Karpas-422 (cell line): ENCODE measurements around the gene CYB5A. TPM values are rescaled to one million over a fixed set of nuclear protein-coding genes. Genes with fewer than 3 reads are reported as not detected.

Experiments
- DNase-seq: peaks from one replicate; pipeline ENCODE4 v3.0.0-alpha.2; 2015
- H2AFZ ChIP-seq: fragments of 200-600 bp; sonication (generic); 2 replicates; pipeline ENCODE4 v1.6.1; 2014; ENCODE audit warnings: antibody characterized with exemption, low read length, mixed read lengths
- H3K27ac ChIP-seq: fragments of 200-600 bp; sonication (generic); 2 replicates; pipeline ENCODE4 v1.5.1; 2014; ENCODE audit warnings: mild to moderate bottlenecking, low read length, moderate library complexity
- H3K27me3 ChIP-seq: fragments of 200-600 bp; sonication (generic); 2 replicates; pipeline ENCODE4 v1.6.1; 2014; ENCODE audit warnings: low read length, mixed read lengths
- H3K36me3 ChIP-seq: fragments of 200-600 bp; sonication (generic); 2 replicates; pipeline ENCODE4 v1.6.1; 2014; ENCODE audit warnings: low read length, mixed read lengths; ENCODE audit not compliant: insufficient read depth
- H3K4me1 ChIP-seq: fragments of 200-600 bp; sonication (generic); 2 replicates; pipeline ENCODE4 v1.6.1; 2014; ENCODE audit warnings: mild to moderate bottlenecking, low read length, mixed read lengths
- H3K4me2 ChIP-seq: fragments of 200-600 bp; sonication (generic); 2 replicates; pipeline ENCODE4 v1.6.1; 2014; ENCODE audit warnings: low read length, low read depth, mild to moderate bottlenecking; ENCODE audit not compliant: poor library complexity, severe bottlenecking
- H3K4me3 ChIP-seq: fragments of 200-600 bp; sonication (generic); 2 replicates; pipeline ENCODE4 v1.5.1; 2014; ENCODE audit warnings: mild to moderate bottlenecking, antibody characterized with exemption, low read length, mixed read lengths
- H3K79me2 ChIP-seq: fragments of 200-600 bp; sonication (generic); 2 replicates; pipeline ENCODE4 v1.6.1; 2014; ENCODE audit warnings: mild to moderate bottlenecking, low read length, mixed read lengths
- H3K9ac ChIP-seq: fragments of 200-600 bp; sonication (generic); 2 replicates; pipeline ENCODE4 v1.6.0; 2014; ENCODE audit warnings: low read length
- H3K9me2 ChIP-seq: fragments of 200-600 bp; sonication (generic), shearing (Covaris generic); replicated peaks from 2 replicates; pipeline ENCODE4 v1.6.0; 2014; ENCODE audit warnings: mild to moderate bottlenecking, low read length, moderate library complexity; ENCODE audit not compliant: insufficient read depth
- H3K9me3 ChIP-seq: fragments of 300-700, 200-600 bp; sonication (generic); 2 replicates; pipeline ENCODE4 v1.6.1; 2014; ENCODE audit warnings: low read length, mixed read lengths
- H4K20me1 ChIP-seq: fragments of 200-600 bp; sonication (generic); 2 replicates; pipeline ENCODE4 v1.6.1; 2014; ENCODE audit warnings: mild to moderate bottlenecking, antibody characterized with exemption, low read length, low read depth; ENCODE audit not compliant: insufficient read depth
- total RNA-seq: library from RNA; depleted of rRNA; stranded (reverse); fragments of >200 nt; shearing (Covaris generic); gene quantifications from 2 replicates; pipeline ENCODE4 v1.2.3, GENCODE V29; 2014; ENCODE audit warnings: low replicate concordance

Gene CYB5A
- total RNA-seq, 1 experiment from 2014 or later: 50.9 TPM

- Histone ChIP-seq H3K36me3 (no peaks in the 10 kb centered on the region), H3K79me2 (no peaks in the 10 kb centered on the region), H3K27ac (no peak overlapping the region), H3K9me3 (no peaks in the 10 kb centered on the region), H3K4me1 (no peaks in the 10 kb centered on the region), H3K27me3 (no peaks in the 10 kb centered on the region), H3K4me3 (no peak overlapping the region), H4K20me1 (peaks cover 56% of the 10 kb centered on the region), H3K9ac (no peak overlapping the region), H2AFZ (no peak overlapping the region), H3K9me2 (no peaks in the 10 kb centered on the region), H3K4me2 (no peak overlapping the region)
- no peak for DNase-seq
Observed at GRCh38 chr18:74268933-74269620, 22.7 kb downstream of the CYB5A start.

GRCh38 chr18:74268175-74268574 is 23.6 kb downstream of the CYB5A start:
- Histone ChIP-seq H3K4me3 (no peak overlapping the region), H3K36me3 (no peaks in the 10 kb centered on the region), H3K4me1 (no peaks in the 10 kb centered on the region), H3K4me2 (no peak overlapping the region), H3K9me2 (no peaks in the 10 kb centered on the region), H3K9me3 (no peaks in the 10 kb centered on the region), H3K27ac (no peak overlapping the region), H3K9ac (no peak overlapping the region), H2AFZ (no peak overlapping the region), H3K79me2 (no peaks in the 10 kb centered on the region), H3K27me3 (no peaks in the 10 kb centered on the region), H4K20me1 (peaks cover 47% of the 10 kb centered on the region)
- DNase-seq: no peak

GRCh38 chr18:74266161-74266560 is 25.6 kb downstream of the CYB5A start:
- H4K20me1 ChIP-seq: peaks cover 43% of the 10 kb centered on the region; the same call in 1 of the 2 replicates
- H3K4me1 ChIP-seq: no peaks in the 10 kb centered on the region
- no peak overlapping the region for H3K4me3 ChIP-seq
- H3K27me3 ChIP-seq: no peaks in the 10 kb centered on the region
- no peak overlapping the region for H2AFZ ChIP-seq
- H3K36me3 ChIP-seq: no peaks in the 10 kb centered on the region
- H3K4me2 ChIP-seq: no peak overlapping the region
- no peaks in the 10 kb centered on the region for H3K9me3 ChIP-seq
- H3K27ac ChIP-seq: no peak overlapping the region
- no peaks in the 10 kb centered on the region for H3K79me2 ChIP-seq
- DNase-seq: no peak
- H3K9ac ChIP-seq: no peak overlapping the region
- no peaks in the 10 kb centered on the region for H3K9me2 ChIP-seq

GRCh38 chr18:74265546-74266098 is 26.1 kb downstream of the CYB5A start:
- Histone ChIP-seq H3K4me2 (no peak overlapping the region), H3K27ac (no peak overlapping the region), H3K79me2 (no peaks in the 10 kb centered on the region), H3K9me3 (no peaks in the 10 kb centered on the region), H3K4me3 (no peak overlapping the region), H3K36me3 (no peaks in the 10 kb centered on the region), H2AFZ (no peak overlapping the region), H4K20me1 (peaks cover 43% of the 10 kb centered on the region; the same call in 1 of the 2 replicates), H3K4me1 (no peaks in the 10 kb centered on the region), H3K9me2 (no peaks in the 10 kb centered on the region), H3K9ac (no peak overlapping the region), H3K27me3 (no peaks in the 10 kb centered on the region)
- DNase-seq: no peak

GRCh38 chr18:74264303-74265020 is 27.3 kb downstream of the CYB5A start:
- Histone ChIP-seq H3K9me2 (no peaks in the 10 kb centered on the region), H3K4me3 (no peak overlapping the region), H3K9me3 (no peaks in the 10 kb centered on the region), H2AFZ (no peak overlapping the region), H3K27me3 (no peaks in the 10 kb centered on the region), H3K36me3 (no peaks in the 10 kb centered on the region), H4K20me1 (peaks cover 31% of the 10 kb centered on the region; the same call in 1 of the 2 replicates), H3K79me2 (no peaks in the 10 kb centered on the region), H3K4me2 (no peak overlapping the region), H3K4me1 (no peaks in the 10 kb centered on the region), H3K9ac (no peak overlapping the region), H3K27ac (no peak overlapping the region)
- DNase-seq: no peak

GRCh38 chr18:74261053-74261713 is 30.6 kb downstream of the CYB5A start:
- Histone ChIP-seq H3K4me3 (no peak overlapping the region), H3K36me3 (no peaks in the 10 kb centered on the region), H3K4me2 (no peak overlapping the region), H2AFZ (no peak overlapping the region), H3K9ac (no peak overlapping the region), H3K9me3 (no peaks in the 10 kb centered on the region), H3K4me1 (no peaks in the 10 kb centered on the region), H3K27ac (no peak overlapping the region), H3K79me2 (no peaks in the 10 kb centered on the region), H3K9me2 (no peaks in the 10 kb centered on the region), H4K20me1 (peaks cover 8% of the 10 kb centered on the region; the same call in 1 of the 2 replicates), H3K27me3 (no peaks in the 10 kb centered on the region)
- no peak for DNase-seq

GRCh38 chr18:74259347-74259746 is 32.4 kb downstream of the CYB5A start:
- Histone ChIP-seq H3K27ac (no peak overlapping the region), H3K79me2 (no peaks in the 10 kb centered on the region)
- DNase-seq: no peak

GRCh38 chr18:74257083-74257482 is 34.7 kb downstream of the CYB5A start:
- Histone ChIP-seq H3K79me2 (no peaks in the 10 kb centered on the region), H3K9me2 (no peaks in the 10 kb centered on the region), H3K27me3 (no peaks in the 10 kb centered on the region), H4K20me1 (no peaks in the 10 kb centered on the region), H3K4me1 (no peaks in the 10 kb centered on the region), H2AFZ (no peak overlapping the region), H3K9ac (no peak overlapping the region), H3K4me2 (no peak overlapping the region), H3K9me3 (no peaks in the 10 kb centered on the region), H3K4me3 (no peak overlapping the region), H3K36me3 (no peaks in the 10 kb centered on the region), H3K27ac (no peak overlapping the region)
- DNase-seq: no peak

More at GRCh38 chr18:74259347-74259746, 32.4 kb downstream of the CYB5A start:
- no peaks in the 10 kb centered on the region for H3K4me1 ChIP-seq
- no peaks in the 10 kb centered on the region for H3K9me2 ChIP-seq
- H3K4me2 ChIP-seq: no peak overlapping the region
- no peak overlapping the region for H3K4me3 ChIP-seq
- H3K36me3 ChIP-seq: no peaks in the 10 kb centered on the region
- no peaks in the 10 kb centered on the region for H4K20me1 ChIP-seq
- H3K9me3 ChIP-seq: no peaks in the 10 kb centered on the region
- no peak overlapping the region for H2AFZ ChIP-seq
- no peaks in the 10 kb centered on the region for H3K27me3 ChIP-seq
- no peak overlapping the region for H3K9ac ChIP-seq
